HL-60 (cell line): ENCODE results near the gene KCNQ1.

ENCODE experiments used
- DNase-seq, 2 experiments: peaks; one replicate each; pipeline ENCODE4 v3.0.0-alpha.2; 2010 to 2020; ENCODE audit warnings: low read depth in 1 of 2, low spot score in 1 of 2
- H3K27ac ChIP-seq: fragments of 250-450 bp; sonication (Bioruptor Pico); replicated peaks from 2 replicates; pipeline ENCODE4 v1.5.1; 2020; ENCODE audit warnings: mild to moderate bottlenecking, moderate library complexity
- H3K27me3 ChIP-seq: fragments of 250-450 bp; sonication (Bioruptor Pico); 2 replicates; pipeline ENCODE4 v1.5.1; 2021; ENCODE audit warnings: mild to moderate bottlenecking, moderate library complexity; ENCODE audit not compliant: insufficient read depth, poor library complexity, severe bottlenecking
- H3K4me3 ChIP-seq: replicated peaks from 2 replicates; pipeline ENCODE4 v1.5.1; 2011; ENCODE audit warnings: mild to moderate bottlenecking, control low read depth, low read length; ENCODE audit not compliant: insufficient read depth
- CTCF ChIP-seq: IDR thresholded peaks from one replicate; pipeline ENCODE4 v1.5.1; 2011; ENCODE audit warnings: low read length, control low read depth, inconsistent platforms; ENCODE audit not compliant: insufficient read depth
- GABPA ChIP-seq: IDR thresholded peaks from 2 replicates; pipeline ENCODE4 v1.6.1; 2012; ENCODE audit warnings: low read depth
- POLR2AphosphoS5 ChIP-seq: IDR thresholded peaks from 2 replicates; pipeline ENCODE4 v1.6.1; 2012; ENCODE audit warnings: low read depth
- SPI1 ChIP-seq: IDR thresholded peaks from 2 replicates; pipeline ENCODE4 v1.6.1; 2012; ENCODE audit warnings: low read depth, mild to moderate bottlenecking, borderline replicate concordance
- TF ChIP-seq, protein P1 (sequence below): IDR thresholded peaks from 2 replicates; pipeline ENCODE4 v1.6.1; 2012; ENCODE audit warnings: low read depth; ENCODE audit not compliant: insufficient replicate concordance

The KCNQ1 gene

DNA sequence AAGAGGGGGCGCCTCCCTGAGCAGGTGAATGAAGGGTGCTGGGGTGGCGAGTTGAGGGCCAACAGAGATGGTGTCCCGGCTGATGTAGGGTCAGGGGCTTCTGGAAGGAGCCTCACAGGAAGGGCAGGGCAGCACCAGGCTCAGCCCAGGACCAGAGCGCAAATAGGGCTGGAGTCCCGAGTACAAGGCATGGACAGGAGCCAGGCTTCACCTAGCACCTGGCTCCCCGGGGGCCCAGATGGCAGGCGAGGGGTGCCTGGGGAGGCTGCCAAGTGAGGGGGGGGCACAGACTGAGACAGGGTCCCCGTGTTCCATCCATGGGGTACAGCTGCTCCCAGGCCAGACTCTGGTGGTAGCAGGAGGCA, 105.8 kb downstream of the KCNQ1 start:
- H3K4me3 ChIP-seq = no peak overlapping the region
- TF ChIP-seq POLR2AphosphoS5 (no peak), SPI1 (no peak), CTCF (no peak), GABPA (no peak)
- TF ChIP-seq, protein P1, sequence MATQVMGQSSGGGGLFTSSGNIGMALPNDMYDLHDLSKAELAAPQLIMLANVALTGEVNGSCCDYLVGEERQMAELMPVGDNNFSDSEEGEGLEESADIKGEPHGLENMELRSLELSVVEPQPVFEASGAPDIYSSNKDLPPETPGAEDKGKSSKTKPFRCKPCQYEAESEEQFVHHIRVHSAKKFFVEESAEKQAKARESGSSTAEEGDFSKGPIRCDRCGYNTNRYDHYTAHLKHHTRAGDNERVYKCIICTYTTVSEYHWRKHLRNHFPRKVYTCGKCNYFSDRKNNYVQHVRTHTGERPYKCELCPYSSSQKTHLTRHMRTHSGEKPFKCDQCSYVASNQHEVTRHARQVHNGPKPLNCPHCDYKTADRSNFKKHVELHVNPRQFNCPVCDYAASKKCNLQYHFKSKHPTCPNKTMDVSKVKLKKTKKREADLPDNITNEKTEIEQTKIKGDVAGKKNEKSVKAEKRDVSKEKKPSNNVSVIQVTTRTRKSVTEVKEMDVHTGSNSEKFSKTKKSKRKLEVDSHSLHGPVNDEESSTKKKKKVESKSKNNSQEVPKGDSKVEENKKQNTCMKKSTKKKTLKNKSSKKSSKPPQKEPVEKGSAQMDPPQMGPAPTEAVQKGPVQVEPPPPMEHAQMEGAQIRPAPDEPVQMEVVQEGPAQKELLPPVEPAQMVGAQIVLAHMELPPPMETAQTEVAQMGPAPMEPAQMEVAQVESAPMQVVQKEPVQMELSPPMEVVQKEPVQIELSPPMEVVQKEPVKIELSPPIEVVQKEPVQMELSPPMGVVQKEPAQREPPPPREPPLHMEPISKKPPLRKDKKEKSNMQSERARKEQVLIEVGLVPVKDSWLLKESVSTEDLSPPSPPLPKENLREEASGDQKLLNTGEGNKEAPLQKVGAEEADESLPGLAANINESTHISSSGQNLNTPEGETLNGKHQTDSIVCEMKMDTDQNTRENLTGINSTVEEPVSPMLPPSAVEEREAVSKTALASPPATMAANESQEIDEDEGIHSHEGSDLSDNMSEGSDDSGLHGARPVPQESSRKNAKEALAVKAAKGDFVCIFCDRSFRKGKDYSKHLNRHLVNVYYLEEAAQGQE = no peak
- no peak for DNase-seq
- H3K27me3 ChIP-seq = no peaks in the 10 kb centered on the region
- no peak overlapping the region for H3K27ac ChIP-seq

GRCh38 chr11:2551131-2551530, 106.3 kb downstream of the KCNQ1 start:
- no peak for TF ChIP-seq GABPA
- H3K27ac ChIP-seq = no peak overlapping the region
- DNase-seq = no peak
- no peaks in the 10 kb centered on the region for H3K27me3 ChIP-seq
- no peak overlapping the region for H3K4me3 ChIP-seq

DNA sequence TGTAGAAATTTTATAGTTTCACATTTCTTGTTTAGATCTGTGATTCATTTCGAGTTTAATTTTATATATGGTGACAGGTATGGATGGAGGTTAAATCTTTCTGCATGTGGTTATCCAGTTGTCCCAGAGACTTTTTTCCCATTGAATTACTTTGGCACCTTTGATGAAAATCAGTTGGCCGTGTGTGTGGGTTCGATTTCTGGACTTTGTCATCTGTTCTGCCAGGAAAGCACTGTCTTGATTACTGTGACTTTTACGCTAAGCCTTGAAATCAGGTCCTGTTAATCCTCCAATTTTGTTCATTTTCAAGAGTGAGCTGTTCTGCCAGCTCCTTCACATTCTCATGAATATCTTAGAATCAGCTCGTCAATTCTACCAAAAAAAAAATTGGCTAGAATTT, 107.4 kb downstream of the KCNQ1 start:
- TF ChIP-seq GABPA = no peak
- TF ChIP-seq, protein P1 = no peak
- no peak for TF ChIP-seq CTCF
- TF ChIP-seq POLR2AphosphoS5 = no peak
- no peak for TF ChIP-seq SPI1
- H3K27ac ChIP-seq = no peak overlapping the region
- no peak for DNase-seq
- no peak overlapping the region for H3K4me3 ChIP-seq
- no peaks in the 10 kb centered on the region for H3K27me3 ChIP-seq

DNA sequence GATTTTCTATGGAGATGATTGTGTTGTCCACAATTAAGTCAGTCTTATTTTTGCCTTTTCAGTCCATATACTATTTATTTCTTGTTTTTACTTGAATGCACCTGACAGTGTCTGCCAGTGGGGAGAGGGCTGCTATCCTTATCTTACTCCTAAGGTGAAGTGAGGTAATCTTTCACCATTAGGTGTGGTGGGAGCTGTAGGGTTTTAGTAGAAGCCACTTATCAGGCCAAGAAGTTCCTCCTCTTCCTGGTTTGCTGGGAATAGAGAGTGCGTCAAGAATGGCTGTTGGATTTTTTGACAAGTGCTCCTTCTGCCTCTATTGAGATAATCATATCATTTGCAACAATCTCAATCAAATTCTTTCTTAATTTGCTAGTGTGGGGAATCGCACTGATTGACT, 108.4 kb downstream of the KCNQ1 start:
- no peaks in the 10 kb centered on the region for H3K27me3 ChIP-seq
- TF ChIP-seq, protein P1 = no peak
- TF ChIP-seq CTCF (no peak), GABPA (no peak), SPI1 (no peak)

More for the DNA sequence above, 108.4 kb downstream of the KCNQ1 start:
- DNase-seq = no peak
- Histone ChIP-seq H3K4me3 (no peak overlapping the region), H3K27ac (no peak overlapping the region)
